Urothelium cell line (cell line): ENCODE data around the gene UBE2R2.
"Not testable (repeated sequence)": the region's sequence is repeated elsewhere in the genome, so short reads cannot be mapped to it uniquely, and the experiment has no call there.

ENCODE experiments used
- DNase-seq: peaks from one replicate; pipeline ENCODE4 v3.0.0; 2011; ENCODE audit warnings: low spot score, mixed read lengths
- FAIRE-seq: peaks from 2 replicates; lab custom pipeline; 2011; peaks lifted over from hg19 to GRCh38; lab: Jason Lieb, UNC

Gene UBE2R2

DNA sequence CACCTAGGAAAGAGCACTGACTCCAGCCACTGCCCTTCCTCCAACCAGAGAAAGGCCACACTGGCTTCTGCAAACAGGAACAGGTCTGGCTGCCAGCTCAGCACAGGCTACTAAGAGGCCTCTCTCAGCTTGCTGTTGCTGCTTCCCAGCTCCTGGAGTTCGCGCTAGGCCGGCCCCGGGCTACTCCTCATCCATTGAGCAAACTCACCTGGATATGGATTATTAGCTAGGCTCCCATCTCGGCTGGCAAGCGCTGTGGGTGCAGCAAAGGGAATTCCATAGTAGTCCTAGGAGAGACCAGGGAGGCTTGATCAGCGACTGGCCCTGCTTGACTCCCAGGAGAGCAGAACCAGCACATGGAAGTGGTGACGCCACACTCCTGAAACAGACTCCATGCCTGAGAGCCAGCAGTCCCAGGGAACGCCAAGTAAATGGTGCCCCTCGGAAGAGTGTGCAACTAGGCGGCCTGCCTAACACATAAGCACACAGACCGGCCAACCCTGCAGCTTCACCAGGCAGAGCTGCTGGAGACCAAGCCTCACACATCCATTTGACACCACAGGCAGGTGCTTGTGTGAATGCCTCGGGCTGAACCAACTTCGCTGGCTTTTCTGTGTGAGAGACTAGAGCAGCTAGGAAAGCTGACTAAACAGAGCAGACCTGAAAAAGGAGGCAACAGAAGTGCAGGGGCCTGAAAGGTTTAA is 107.2 kb downstream of the UBE2R2 start:
- FAIRE-seq = no peak
- no peak for DNase-seq

DNA sequence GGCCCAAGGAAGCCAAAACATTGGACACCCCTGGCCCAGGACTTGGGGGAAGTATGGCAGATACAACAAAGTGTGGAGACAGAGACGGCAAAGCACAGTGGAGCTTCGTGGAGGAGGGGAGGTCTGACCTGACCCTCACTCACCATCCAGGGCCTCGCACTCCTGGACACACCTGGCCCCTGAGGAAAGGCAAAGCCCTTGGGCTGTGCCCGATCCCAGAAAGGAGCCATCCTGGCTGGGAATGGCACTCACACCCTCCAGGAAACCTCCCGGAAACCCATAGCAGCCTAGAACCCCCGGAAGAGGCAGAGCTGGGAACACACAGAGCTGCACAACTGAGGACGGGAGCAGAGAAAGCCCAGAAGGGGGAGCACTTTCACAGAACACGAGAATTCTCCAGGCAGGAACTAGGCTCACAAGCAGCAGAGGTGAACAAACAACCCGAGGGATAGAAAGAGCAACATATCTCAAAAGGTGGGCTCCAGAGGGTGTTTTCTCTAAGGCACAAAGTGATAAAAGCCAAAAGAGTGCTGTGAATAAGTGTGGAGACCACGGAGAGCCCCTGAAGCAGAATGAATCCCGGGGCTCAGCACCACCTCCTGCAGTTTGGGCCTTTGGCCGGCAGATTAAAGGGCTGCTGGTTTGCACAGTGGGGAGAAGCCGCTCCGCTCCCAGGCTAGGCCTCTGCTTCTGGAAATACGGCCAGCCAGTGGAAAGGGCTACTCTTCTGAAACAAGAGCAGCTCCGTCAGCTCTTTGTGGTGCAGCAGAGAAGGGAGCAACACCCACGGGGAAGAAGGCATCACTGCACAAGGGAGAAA is 108.2 kb downstream of the UBE2R2 start:
- peak; percentile 52 for FAIRE-seq

DNA sequence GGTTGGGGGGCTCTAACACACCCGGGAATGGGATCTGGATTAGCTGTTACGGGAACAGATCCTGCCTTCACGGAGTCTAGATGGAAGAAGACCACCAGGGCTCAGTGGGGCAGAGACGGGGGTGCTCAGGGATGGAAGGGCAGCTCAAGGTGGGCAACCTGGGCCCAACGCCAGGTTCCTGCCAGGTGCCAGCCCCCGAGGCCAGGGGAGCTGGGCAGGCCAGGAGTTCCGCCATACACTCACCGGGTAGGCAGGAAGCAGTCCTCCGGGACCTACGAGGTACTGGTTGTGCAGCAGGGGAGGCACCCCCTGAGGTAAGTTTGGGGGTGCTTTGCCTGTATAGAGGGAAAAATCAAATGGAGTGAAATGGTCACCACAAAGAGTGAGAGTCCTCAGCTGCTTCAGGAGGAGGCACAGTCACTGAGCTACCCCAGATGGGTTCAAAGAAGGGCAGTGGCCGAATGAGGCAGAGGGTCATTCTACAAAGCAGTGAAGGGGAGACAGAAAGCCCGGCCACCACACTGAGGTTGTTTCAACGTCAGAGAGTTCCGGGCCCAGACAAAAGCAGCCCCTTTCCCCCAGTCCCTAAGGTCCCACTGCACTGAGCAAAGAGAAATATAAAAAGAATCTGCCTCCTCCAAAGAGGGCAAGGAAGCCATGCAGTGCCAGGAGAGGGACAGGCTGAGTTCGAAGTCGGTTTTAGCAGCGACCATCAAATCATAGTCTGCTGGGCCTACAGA is 110.0 kb downstream of the UBE2R2 start:
- FAIRE-seq (no peak), DNase-seq (no peak)

More for the DNA sequence above, 108.2 kb downstream of the UBE2R2 start:
- DNase-seq = peak; percentile 62

DNA sequence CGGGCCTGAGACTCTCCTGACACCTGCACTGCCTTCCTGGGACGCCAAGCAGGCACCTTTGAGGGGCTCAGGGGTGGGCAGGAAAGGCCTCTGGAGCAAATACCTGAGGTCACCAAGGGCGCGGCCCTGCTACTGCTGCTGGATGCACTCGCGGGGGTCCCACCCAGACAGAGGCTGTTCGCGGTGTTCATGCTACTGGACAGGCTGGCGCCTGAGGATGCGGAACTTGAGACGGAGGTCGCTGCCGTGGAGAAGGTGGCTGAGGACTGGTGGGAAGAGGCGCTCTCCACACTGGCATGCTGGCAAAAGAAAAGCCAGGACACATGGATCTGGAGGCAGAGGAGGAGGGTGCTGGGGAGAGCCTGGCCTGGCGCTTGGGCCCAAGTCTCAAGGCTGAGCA is 110.7 kb downstream of the UBE2R2 start:
- FAIRE-seq = no peak
- DNase-seq = no peak

DNA sequence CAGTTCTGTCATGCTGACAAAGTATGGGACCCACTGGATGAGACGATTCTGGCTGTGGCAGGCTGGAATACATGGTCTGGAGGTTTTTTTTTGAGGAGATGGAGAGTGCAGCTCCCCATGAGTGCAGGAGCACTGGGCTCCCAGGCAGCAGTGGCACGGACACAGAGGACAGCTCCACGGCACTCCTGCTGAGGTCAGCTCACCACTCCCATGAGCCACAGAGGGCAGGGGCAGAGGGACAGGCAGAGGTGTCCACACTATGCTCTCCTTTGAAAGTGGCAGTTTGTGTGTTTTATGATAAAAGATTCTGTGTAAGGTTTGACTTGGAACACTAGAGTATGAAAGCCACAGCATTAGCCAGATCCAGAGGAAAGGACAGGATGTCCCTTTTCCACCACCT is 114.4 kb downstream of the UBE2R2 start:
- FAIRE-seq = peak; percentile 44
- DNase-seq = no peak

DNA sequence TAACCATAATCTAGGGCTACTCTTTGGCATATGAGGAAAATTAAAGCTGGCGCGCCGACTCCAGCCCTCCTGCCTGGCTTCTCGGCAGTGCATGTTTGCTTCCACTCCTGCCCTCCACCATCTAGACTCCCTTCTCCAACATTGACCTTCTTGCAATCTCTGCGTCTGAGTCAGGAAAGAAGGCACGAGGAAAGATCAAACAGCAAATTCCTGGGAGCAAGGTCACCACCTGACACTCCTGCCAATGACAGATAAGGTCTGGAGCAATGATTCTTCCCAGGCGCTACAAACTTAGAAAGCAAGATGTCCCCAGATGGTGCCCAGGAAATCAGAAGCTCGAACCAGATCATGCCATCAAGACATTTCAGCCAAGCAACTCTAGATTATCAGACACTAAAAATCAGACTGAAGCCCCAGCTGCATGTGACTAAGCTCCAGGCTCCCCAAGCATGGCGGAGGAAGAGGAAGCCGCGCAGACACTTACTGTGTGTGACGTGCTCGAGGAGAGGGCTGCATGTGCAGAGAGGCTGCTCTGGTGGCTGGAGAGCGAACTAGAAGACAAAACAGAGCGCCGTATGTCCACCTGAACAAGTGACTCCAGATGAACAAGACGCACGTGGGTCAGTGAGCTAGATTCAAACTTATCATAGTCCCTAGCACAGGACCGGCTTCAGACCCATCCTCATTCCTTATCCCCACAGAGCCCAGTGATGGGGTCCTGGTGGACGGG is 115.3 kb downstream of the UBE2R2 start:
- DNase-seq = no peak
- FAIRE-seq = no peak

DNA sequence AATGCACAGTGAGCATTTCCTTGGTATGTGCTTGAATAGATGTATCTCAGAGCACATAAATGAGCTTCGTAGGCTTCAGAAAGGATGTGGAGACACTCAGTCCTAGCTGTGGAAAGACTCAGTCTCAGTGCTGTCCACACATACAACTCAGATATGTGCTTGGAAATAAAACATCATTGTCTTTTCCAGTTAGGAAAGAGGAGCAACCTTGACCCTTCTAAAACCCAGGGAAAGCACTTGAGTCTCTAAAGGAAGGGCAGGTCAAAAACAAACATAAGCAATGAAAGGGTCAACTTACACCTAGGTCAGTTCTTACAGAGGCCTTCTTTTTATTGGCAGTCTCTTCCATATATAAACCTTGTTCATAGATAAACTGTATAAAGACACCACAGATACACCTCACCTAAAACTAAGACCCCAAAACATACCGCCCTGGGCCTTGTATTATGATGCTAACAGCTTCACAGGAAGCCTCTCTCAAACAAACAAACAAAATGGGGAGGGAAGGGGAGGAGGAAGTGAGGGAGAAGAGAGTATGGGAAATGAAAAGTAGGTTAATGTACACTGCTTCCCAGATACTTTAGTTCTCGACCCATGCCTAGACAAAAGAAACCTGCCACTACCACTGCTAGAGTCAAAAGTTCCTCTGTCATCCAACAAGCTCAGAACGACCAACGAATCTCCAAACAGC is 117.4 kb downstream of the UBE2R2 start:
- FAIRE-seq = no peak

DNA sequence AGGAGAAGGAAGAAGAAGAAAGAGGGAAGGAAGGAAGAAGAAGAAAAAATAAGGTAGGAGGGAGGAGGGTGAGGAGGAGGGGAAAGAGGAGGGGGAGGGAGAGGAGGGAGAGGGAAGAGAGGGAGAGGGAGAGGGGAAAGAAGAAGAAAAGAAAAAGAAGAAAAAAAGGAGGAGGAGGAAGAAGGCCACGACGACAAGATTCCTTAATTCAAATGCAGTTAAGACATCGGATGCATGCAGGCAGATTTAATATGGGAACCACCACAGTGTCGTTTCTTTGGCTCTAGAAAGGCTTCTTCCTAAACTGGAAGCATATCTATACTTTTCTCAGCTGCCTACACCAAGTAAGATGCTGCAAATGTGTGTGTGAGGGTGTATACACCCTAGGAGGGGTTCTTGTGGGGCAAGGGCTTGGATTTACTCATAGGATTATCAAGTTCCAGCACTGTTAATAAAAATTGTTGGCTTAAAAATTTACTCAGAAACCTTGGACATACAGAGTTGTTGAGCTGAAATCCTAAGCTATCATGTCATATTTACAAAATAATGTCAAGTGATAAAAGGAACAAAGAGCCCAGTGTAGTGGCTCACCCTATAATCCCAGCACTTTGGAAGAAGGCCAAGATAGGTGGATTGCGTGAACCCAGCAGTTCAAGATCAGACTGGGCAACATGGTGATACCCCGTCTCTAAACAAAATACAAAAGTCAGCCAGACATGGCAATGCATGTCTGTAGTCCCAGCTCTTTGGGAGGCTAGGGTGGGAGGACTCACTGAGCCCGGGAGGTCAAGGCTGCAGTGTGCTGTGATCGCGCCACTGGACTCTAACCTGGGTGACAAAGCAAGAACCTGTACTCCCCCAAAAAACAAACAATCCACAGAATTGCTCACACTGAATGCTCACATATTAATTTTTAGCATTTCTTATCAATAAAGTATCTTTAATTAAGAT is 123.2 kb downstream of the UBE2R2 start:
- DNase-seq (no peak), FAIRE-seq (no peak)

More for the DNA sequence above, 117.4 kb downstream of the UBE2R2 start:
- DNase-seq = no peak

DNA sequence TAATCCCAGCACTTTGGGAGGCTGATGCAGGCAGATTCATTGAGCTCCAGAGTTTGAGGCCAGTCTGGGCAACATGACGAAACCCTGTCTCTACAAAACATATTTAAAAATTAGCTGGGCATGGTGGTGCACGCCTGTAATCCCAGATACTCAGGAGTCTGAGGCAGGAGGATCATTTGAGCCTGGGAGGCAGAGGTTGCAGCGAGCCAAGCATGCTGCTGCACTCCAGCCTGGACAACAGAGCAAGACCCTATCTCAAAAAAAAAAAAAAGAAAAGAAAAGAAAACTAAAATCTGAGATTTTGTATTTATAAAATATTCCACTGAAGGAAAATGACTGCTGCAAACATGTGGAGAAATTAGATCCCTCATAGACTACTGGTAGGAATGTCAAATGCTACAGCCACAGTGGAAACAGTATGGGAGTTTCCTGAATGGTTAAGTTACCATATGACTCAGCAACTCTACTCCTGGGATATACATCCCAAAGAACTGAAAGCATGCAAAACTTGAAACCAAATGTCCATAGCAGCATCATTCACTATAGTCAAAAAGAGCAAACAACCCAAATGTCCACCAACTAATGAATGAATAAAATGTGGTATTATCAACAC is 125.6 kb downstream of the UBE2R2 start:
- no peak for DNase-seq
- FAIRE-seq = no peak

DNA sequence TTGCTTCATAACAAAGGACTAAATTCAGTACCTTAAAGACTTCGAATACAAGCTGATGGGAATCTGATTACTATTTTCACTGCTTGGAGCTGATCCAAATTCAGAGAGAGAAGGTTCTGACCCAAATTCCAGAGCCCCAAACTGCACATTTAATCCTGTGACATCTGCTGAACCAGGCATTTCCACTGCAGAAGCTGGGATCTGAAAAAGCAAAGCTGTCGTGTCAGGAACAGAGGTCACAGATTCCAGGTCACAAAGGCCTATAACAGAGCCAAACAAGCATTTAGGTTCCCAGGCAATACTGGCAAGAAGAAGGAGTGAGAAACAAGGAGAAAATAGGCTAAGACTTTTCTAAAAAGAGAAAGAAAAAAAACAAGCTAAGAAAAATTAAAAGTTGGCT is 126.4 kb downstream of the UBE2R2 start:
- no peak for FAIRE-seq
- no peak for DNase-seq

DNA sequence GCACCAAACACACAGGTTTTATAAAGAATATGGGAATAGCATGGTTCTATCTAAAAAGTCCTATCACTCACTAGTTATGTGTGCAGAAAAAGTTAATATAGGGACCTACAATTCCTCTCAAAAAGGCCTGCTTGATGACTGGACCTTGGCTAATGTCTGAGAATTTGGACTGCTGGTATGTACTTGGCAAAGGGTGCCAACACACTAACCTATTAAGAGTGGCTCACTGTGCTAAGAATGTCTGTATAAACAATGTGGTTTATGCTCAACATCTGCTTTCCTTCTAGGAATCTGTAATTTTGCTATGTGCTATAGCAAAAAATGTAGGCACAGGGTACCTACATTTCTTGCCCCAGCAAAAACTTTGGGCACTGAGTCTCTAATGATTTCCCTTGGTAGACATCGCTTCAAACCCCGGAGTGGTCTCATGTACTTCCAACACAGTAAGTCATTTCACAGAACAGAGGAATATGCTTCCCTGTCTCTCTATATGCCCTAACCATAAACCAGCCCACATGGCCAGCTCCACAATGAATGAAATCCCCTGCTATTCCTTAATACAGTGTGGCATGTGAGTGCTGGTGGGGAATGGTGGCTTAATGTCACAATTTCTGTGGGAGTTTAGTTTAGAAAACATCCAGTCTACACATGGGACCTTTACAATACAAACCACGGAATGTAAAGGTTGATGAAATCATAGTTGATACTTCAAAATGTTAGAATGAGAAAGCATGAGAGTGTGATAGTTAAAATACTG is 130.0 kb downstream of the UBE2R2 start:
- FAIRE-seq (peak; percentile 69), DNase-seq (peak; percentile 72)

DNA sequence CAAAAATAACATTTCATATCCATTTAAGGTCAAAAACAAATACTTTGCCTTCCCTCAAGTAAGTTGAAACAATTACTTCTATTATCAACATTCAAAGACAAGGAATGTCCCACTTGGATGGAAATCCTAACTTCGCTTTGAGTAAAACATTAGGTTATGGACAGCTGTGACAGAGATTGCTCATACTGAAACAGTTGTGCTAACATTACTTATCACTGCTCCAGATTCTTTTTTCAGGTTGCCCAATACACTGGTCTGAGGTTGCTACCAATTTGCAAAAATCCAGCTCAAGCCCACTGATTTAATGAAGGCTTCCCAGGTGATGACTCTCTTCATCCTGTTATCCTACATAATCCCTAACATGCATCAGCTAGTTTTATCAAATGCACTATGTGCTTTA is 133.4 kb downstream of the UBE2R2 start:
- DNase-seq = no peak
- FAIRE-seq = no peak

DNA sequence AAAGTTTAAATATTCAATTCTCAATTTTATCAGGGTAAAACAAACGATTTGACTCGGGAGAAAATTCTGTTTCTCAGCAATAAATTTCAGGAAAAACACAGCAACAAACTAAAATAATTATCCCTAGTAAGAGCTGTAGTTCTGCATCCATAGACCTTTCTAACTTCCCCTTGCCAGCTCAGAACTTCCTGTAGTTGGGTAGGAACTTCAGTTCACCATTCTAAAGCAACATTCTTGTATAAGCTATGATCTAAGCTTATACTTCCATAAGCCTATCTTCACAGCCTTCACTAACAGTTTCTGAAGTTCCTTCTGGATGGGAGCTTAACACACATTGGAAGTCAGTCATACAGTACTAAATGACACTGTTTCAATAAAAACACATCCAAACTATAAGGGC is 135.1 kb downstream of the UBE2R2 start:
- DNase-seq (no peak), FAIRE-seq (no peak)

DNA sequence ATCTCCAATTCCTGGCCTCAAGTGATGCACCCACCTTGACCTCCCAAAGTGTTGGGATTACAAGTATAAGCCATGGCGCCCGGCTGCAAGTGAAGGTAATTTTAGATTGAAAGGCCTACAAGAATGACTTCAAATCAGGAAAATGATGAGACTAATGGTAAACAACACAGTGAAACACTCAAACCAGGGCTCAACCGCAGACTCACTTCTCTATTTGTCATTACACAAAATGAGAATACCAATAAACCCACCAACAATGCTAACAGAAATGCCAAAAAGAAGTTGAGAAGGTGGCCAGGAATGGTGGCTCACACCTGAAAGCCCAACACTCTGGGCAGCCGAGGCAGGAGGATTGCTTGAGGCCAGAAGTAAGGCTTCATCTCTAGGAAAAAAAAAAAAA is 139.6 kb downstream of the UBE2R2 start:
- no peak for DNase-seq
- FAIRE-seq = no peak

DNA sequence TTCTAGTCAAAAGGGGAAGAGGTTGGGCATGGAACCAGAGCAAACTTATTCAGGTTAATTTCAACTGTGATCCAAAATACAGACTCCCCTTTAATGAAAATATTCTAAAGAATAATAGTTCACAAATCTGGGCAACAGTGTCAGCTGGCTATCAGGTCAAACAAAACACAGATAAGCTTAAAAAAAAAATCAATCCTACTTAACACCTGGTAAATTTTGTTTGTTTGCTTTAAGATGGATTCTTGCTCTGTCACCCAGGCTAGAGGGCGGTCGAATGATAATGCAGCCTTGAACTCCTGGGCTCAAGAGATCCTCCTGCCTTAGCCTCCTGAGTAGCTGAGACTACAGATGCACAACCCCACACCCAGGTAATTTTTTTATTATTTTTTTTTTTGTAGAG is 142.8 kb downstream of the UBE2R2 start:
- DNase-seq (no peak), FAIRE-seq (no peak)

DNA sequence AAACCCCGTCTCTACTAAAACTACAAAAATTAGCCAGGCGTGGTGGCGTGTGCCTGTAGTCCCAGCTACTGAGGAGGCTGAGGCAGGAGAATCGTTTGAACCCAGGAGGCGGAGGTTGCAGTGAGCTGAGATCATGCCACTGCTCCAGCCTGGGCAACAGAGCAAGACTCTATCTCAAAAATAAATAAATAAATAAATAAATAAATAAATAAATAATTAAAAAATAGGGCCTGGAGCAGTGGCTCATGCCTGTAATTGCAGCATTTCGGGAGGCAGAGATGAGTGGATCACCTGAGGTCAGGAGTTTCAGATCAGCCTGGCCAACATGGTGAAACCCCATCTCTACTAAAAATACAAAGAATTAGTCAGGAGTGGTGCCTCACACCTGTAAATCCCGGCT is 145.5 kb downstream of the UBE2R2 start:
- DNase-seq, FAIRE-seq: not testable (repeated sequence)

DNA sequence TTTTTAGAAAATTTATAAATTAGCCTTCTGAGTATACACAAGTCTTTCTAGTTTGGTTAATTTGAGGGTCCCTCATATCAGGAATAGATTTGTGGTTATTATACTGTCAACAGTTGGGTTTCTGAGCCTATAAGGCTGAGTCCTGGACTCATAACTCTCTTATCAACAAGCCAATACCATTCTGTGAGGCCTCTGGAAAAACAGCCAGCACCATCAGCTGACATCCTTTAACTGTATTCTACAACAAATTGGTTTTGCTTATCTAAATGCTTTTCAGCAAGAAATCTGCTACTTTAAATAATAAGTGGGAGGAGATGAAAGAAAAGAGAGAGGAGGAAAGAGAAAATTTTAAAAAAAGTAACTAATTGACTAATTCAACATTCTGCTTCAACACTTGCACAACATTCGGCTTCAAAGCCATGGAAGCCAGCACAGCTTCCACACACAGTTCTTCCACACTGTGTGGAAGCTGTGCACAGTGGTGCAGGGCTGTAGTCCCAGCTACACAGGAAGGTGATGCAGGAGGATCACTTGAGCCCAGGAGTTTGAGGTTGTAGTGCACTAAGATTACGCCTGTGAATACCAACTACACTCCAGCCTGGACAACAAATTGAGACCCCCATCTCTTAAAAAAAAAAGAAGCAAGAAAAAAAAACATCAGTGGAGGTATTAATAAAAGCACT is 147.3 kb downstream of the UBE2R2 start:
- FAIRE-seq = no peak
- no peak for DNase-seq
